Ammon's horn (tissue), 1 donor: ENCODE results near the gene PRDM5.

Experiments used
- DNase-seq: peaks from one replicate; pipeline ENCODE4 v3.0.0-alpha.2; 2016; ENCODE audit warnings: low spot score

PRDM5 gene

DNA sequence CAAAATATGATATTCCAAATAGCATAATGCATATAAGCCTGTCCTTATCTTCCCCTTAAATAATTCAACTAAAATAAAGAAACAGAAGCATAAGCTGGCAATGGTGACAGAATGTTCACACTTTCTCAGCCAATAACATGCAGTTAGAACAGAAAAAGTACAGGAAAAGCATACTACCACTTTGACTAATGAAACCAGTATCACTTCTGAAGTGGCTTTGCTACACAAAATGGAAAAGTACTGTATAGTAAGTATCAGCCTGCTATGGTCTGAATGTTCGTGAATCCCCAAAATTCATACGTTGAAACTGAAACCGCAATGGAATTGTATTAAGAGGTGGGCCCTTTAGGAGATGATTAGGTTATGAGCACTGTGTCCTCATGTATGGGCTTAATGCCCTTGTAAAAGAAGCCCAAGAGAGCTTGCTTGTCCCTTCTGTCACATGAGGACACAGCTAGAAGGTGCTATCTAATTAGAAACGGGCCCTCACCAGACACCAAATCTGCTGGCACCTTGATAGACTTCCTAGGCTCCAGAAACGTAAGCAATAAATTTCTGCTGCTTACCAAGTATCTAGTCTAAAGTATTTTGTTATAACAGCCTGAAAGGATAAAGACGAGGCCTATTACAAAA lies 102.6 kb downstream of the PRDM5 start:
- DNase-seq: no peak

- no peak for DNase-seq
Measured at GRCh38 chr4:120816296-120816965, 106.1 kb downstream of the PRDM5 start.

- no peak for DNase-seq
Measured at GRCh38 chr4:120815361-120815760, 107.2 kb downstream of the PRDM5 start.

DNA sequence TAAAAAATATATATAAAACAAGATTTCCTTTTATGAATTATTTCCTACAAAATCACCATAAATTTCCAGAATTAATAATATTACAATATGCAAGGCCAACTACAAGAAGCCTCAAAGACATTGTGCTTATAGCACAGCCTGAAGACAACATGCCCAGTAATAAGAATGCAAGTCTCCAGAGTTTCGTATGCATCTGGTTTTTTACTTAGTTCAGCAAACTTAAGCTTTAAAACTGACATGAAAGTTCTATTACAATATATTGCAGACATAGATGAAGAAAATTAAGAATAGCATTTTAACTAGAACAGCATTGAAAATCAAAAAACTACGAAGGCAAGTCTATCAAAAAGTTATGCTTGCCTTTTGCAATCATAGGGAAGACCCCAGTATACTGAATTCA lies 107.6 kb downstream of the PRDM5 start:
- DNase-seq: no peak

DNA sequence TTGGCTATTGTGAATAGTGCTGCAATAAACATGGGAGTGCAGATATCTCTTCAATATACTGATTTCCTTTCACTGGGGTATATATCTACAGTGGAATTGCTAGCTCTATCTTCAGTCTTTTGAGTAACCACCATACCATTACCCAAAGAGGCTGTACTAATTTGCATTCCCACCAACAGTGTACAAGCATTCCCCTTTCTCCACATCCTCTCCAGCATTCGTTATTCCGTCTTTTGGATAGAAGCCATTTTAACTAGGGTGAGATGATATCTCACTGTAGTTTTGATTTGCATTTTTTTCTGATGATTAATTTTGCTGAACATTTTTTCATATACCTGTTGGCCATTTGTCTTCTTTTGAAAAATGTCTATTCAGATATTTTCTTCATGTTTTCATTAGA lies 110.3 kb downstream of the PRDM5 start:
- DNase-seq: no peak

DNA sequence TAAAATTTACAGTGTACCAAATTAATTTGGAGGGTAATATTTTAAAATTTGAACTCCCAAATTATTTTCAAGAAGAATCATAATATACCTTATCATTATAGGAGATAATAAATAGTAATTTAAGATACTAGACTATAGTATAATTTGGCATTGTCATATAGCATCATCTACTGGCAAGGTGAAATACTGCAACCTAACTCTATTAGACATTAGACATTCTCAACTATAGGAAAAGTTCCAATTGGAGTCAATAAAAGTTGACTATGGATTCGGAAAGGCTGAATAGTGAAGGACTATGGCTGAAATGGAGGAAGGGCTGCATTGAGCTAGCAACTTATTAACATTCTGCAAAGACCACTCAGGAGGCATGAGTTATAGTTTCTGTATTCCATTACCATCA lies 113.0 kb downstream of the PRDM5 start:
- DNase-seq: no peak

DNA sequence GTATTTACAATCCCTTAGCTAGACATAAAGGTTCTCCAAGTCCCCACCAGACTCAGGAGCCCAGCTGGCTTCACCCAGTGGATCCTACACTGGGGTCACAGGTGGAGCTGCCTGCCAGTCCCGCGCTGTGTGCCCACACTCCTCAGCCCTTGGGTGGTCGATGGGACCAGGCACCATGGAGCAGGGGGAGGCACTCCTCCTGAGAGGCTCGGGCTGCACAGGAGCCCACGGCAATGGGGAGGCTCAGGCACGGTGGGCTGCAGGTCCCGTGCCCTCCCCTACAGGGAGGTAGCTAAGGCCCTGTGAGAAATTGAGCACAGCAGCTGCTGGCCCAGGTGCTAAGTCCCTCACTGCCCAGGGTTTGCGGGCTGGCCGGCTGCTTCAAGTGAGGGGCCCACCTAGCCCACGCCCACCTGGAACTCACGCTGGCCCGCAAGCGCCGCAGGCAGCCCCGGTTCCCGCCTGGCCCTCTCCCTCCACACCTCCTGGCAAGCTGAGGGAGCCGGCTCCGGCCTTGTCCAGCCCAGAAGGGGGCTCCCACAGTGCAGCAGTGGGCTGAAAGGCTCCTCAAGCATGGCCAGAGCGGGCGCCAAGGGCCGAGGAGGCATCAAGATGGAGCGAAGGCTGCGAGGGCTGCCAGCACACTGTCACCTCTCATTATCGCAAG lies 113.9 kb downstream of the PRDM5 start:
- DNase-seq: no peak

GRCh38 chr4:120801137-120801758 lies 121.3 kb downstream of the PRDM5 start:
- peak; percentile 27 for DNase-seq

GRCh38 chr4:120798570-120798969 lies 124.0 kb downstream of the PRDM5 start:
- DNase-seq: no peak

DNA sequence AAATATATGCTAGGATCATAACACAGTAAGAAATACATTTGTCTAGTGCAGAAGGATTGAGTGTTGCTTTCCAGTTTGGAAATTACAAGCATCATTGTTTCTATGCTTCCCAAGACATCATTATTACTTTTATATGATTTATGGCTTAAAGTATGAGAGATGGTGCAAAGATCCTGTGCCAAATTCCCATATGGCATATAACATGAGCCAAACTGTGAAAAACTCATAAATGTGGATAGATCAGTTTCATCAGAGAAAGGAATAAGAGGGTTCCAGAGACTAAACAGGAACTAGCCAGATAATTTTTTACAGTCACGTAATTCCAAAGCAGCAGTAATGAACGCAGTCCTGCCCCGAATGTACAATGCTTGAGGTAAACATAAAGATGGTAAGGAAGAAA lies 126.3 kb downstream of the PRDM5 start:
- no peak for DNase-seq

- DNase-seq: no peak
Measured at GRCh38 chr4:120785202-120785601, 137.3 kb downstream of the PRDM5 start.

- DNase-seq: no peak
Measured at GRCh38 chr4:120777459-120777858, 145.1 kb downstream of the PRDM5 start.

DNA sequence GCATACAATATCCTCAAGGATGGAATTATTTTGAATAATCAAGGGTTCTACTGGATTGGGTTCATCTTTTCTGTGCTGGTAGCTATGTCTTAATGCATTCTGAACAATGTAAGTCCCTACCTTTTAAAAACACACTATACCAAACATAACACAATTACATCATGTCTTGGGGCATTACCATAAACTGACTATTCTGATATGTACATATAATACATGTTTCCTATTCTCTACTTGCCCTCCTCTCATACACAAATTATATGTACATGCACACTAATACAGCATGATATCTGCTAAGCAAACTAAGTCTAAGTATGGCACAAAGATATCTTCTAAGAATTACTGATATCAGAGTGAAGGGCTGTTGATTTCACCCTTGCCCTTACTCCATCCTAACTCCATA lies 147.1 kb downstream of the PRDM5 start:
- DNase-seq: no peak

DNA sequence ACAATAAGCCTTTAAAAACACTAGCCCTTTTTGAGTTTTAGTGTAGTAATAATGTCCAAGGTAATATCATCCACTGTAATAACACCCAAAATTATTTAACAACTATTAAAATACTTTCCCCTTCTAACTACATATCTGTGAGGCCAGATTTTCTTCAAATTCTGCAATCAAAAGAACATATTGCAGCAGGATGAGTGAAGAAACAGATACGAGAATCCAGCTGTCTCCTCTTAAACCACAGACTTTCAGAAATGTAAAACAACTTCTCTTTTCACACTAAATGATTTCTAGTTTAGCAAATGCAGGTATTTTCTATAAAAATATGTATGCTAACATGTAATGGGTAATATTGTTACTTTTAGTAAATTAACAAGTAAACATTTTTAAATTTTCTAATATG lies 148.9 kb downstream of the PRDM5 start:
- no peak for DNase-seq

DNA sequence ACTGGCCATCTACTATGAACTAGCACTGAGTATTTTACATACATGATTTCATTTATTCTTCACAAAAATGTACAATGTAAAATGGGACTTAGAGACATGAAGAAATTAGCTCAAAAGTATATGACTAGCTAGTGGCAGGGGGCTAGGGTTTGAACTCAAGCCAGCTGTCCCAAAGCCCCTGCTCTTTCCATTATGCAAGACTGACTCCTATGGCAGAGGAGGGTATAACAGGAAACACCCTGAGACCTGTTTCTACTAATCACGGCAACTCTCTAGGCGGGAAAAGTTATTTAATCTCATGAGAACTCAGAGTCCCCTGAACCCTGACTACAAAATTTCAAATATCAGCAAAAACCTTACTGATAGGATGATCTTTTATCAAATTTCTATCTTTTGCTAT lies 150.6 kb downstream of the PRDM5 start:
- no peak for DNase-seq

- DNase-seq: no peak
Measured at GRCh38 chr4:120770897-120771296, 151.6 kb downstream of the PRDM5 start.

DNA sequence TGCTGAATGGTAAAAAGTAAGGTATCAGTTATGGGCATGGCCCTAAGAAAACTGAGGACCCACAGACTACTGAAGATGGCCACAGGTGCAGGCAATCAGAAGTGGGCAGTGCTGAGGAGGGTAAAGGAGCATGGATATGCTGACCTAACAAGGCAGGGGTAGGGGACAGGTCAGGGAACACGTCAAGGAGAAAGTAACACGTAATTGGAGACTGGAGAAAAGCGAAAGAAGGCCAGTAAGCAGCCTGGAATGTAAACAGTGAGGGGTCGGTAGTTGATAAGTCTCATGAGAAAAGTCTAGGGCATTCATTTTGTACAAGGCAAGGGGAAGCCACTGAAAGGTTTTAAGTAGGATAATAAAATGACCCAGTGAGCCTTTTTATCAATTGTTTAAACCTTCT lies 153.3 kb downstream of the PRDM5 start:
- no peak for DNase-seq

DNA sequence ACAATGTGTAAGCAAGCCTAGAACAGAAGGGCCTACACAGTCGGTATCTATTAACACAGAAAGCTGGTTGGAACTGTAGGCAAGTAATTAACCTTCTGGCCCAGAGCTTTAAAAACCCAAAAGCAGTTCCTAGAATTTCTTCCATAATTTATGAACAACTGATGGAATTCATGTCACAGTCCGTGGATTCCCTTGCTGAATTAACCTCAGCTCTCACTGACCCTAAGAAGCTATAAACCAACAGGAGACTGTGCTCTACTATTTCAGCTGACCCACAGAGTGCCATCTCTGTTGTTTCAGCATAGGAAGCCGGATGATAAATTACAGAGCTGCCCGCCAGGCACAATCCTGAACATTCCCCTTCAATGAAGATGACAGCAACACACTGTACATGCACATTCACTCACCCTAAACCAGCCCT lies 157.3 kb downstream of the PRDM5 start:
- DNase-seq: no peak

DNA sequence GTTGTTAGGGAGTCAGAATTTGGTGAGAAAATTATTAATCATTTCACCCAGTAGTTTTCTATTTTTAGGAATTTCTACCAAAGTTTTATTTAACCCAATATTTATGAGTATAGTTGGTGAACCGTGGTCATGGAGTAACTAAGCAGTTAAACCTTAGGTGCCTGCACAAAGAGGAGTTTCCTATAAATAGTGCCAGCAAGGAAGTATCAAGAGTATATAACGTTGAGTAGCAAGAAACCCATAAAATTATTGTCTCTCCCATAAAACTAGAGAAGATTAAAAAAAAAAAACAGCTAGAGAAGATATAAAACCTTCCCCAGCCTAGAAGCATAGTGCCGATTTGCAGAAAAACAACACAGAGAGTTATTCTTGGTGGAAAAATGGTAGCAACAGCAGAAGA lies 158.9 kb downstream of the PRDM5 start:
- DNase-seq: no peak

DNA sequence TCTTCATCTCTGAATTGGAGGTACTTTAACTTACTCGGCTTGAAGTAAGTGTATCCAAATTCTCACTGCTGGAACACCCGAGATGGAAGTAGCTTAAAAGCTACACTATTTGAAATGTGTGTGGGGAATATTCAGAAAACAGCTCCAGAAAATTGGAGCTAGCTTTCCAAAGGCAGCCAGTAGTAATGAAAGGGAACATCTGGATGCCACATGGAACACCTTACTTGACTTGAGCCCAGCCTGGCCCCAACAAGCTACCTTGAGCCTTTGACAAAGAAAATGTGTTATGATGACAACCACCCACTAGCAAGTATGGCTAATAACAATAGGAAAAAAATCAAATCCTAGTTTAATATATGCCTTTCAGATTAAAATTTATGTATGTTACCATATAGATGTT lies 161.5 kb downstream of the PRDM5 start:
- no peak for DNase-seq

GRCh38 chr4:120760047-120760446 lies 162.5 kb downstream of the PRDM5 start:
- DNase-seq: no peak

- no peak for DNase-seq
Measured at GRCh38 chr4:120755864-120756263, 166.7 kb downstream of the PRDM5 start.

GRCh38 chr4:120754590-120754989 lies 167.9 kb downstream of the PRDM5 start:
- no peak for DNase-seq
